Renal pelvis (tissue), 4 donors: ENCODE measurements around the gene NKX2-2. TPM values are rescaled to one million over a fixed set of nuclear protein-coding genes. Genes with fewer than 3 reads are reported as not detected.
"Not testable (repeated sequence)": the region's sequence is repeated elsewhere in the genome, so short reads cannot be mapped to it uniquely, and the experiment has no call there.

Experiments
- DNase-seq: peaks from one replicate; pipeline ENCODE4 v3.0.0-alpha.2; 2013
- polyA plus RNA-seq, 3 donors: library from polyadenylated mRNA; unstranded; fragments of 120-200 nt; gene quantifications; one replicate each; pipeline ENCODE4 v1.2.1, GENCODE V29; 2013; ENCODE audit not compliant: insufficient read length in 3 of 3

The NKX2-2 gene
- polyA plus RNA-seq, 3 donors: 0.07 TPM; not detected in 2

GRCh38 chr20:21509597-21510371 is 4.1 kb downstream of the NKX2-2 start:
- no peak for DNase-seq

- DNase-seq: no peak
These were observed 4.7 kb downstream of the NKX2-2 start for GRCh38 chr20:21509079-21509596.

DNA sequence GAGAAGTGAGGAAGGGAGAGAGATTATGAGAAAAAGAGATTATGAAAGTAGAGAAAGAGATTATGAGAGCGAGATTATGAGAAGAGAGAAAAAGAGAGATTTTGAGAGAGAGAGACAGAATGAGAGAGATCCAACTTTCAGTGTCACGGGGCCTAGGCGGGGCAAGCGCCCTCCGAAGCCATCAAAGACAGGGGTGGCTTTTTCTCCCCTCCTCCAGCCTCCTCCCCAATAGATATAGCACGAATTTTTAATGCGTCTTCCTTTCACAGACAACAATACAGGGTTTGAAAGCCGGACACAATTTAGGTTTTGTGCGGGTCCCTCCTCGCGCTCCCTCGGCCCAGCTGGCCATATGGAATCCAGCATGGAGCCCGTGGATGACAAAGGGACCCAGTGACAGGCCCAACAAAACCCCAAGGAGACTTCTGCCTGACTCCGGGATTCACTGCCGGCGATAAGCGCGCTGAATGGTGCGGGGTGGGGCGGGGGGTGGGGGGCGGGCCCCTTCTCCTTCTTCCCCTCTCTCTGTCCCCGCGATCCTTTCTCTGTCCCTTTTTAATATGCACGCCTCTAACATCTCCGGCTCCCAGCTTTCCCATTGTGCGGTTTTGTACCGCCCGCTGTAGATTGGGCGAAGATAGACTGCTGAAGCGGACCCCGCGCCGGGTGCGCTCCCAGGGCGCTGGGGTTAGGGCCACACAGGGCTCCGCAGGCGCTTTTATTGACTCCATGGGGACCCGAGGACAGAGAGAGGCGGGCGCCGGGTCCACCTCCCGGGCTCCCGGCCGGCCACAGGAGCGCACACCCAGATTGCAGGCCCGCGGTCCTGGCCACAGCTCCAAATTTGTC is 5.4 kb downstream of the NKX2-2 start:
- no peak for DNase-seq

GRCh38 chr20:21507400-21508229 is 6.2 kb downstream of the NKX2-2 start:
- no peak for DNase-seq

DNA sequence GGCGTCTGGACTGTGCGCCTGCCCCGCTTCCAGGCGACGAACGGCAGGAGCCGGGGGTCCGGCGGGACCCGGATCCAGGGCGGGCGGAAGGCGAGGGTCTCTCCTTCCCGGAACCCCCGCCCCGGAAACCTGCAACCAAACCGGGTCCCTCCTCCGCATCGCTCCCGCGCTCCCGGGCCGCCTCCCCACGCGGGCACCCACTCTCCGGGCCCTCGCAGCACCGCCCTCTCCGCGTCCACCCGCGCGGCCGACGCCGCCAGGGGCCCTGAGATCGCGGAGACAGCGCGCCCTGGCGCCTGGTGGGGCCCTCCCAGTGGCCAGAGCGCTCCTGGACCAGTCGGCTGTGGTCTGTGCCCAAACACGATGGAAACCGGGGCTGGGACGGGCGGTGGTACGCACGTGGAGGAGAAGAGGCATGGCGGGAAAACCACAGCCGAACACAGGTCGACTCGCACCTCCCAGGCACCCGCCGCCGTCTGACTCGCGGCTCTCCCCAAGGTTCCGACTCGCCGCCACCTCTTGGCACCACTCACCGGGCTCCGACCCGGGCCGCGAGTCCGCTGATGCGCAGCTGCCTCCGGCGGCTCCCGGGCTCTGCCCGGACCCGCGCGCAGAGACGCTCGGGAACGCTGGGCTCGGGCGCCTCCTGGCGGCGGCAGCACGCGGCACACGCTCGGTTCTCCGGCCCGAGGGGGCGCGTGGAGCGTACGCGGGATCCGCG is 7.9 kb downstream of the NKX2-2 start:
- peak; percentile 43 for DNase-seq

- DNase-seq: no peak
These were observed 8.6 kb downstream of the NKX2-2 start for GRCh38 chr20:21505161-21505809.

- no peak for DNase-seq
These were observed 9.5 kb downstream of the NKX2-2 start for GRCh38 chr20:21504323-21504722.

GRCh38 chr20:21503345-21503744 is 10.5 kb downstream of the NKX2-2 start:
- DNase-seq: no peak

GRCh38 chr20:21501184-21501583 is 12.7 kb downstream of the NKX2-2 start:
- no peak for DNase-seq

- DNase-seq: no peak
These were observed 13.3 kb downstream of the NKX2-2 start for GRCh38 chr20:21500599-21500998.

DNA sequence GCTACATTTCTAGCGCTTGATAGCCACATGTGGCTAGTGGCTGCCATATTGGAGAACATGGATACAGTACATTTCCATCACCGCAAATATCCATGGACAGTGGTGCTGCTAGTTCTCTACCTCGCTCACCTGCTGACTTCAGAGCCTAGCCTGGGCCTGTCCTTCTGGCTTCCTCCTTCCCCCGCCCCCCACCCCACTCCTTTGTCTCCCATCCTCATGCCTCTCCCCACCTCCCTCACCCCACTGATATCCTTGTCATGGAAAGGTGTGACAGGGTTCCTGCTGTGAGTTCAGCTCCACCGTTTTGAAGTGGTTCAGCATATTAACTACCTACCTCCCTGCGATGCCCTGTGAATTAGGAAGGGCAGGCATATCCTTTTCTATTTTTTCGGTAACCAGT is 14.2 kb downstream of the NKX2-2 start:
- no peak for DNase-seq

GRCh38 chr20:21498635-21499034 is 15.2 kb downstream of the NKX2-2 start:
- no peak for DNase-seq

DNA sequence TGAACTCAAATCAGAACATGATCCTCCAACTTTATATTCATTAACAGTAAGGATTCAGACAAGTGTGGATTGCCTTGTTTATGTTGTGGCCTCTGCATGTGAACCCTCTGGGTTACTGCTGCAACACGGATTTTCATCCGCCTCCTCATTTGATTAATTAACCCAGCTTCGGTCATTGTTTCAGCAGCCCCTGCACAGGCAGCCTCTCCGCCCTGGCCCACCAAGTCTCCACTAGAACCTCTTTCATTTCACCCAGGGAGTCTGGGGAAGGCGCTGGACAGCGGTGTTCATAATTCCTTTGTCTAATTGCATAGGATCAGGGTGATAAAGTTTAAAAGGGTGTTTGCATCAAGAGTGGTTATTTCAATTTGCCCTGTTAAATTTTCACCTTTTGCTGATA is 15.7 kb downstream of the NKX2-2 start:
- no peak for DNase-seq

- DNase-seq: no peak
These were observed 17.4 kb downstream of the NKX2-2 start for GRCh38 chr20:21496452-21496851.

GRCh38 chr20:21493049-21493448 is 20.8 kb downstream of the NKX2-2 start:
- no peak for DNase-seq

DNA sequence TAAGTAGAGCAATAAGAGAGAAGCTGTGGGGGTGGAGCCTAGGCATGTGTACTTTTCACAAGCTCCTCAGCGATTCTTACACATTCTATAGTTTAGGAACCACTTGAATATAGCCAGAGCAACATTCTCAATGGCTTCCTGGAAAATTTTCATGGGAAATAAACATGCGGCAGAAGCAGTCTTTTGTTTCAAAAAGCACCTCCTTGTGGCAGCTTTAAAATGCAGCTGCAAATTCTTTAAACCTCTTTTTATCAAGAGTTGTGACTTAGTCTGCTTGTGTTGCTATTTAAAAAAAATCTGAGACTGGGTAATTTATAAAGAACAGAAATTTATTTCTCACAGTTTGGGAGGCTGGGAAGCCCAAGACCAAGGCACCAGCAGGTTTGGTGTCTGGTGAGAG is 23.8 kb downstream of the NKX2-2 start:
- DNase-seq: no peak

DNA sequence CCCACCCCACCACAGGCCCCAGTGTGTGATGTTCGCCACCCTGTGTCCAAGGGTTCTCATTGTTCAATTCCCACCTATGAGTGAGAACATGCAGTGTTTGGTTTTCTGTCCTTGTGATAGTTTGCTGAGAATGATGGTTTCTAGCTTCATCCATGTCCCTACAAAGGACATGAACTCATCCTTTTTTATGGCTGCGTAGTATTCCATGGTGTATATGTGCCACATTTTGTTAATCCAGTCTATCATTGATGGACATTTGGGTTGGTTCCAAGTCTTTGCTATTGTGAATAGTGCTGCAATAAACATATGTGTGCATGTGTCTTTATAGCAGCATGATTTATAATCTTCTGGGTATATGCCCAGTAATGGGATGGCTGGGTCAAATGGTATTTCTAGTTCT is 33.7 kb downstream of the NKX2-2 start:
- DNase-seq: not testable (repeated sequence)

GRCh38 chr20:21465799-21466198 is 48.1 kb downstream of the NKX2-2 start:
- no peak for DNase-seq

DNA sequence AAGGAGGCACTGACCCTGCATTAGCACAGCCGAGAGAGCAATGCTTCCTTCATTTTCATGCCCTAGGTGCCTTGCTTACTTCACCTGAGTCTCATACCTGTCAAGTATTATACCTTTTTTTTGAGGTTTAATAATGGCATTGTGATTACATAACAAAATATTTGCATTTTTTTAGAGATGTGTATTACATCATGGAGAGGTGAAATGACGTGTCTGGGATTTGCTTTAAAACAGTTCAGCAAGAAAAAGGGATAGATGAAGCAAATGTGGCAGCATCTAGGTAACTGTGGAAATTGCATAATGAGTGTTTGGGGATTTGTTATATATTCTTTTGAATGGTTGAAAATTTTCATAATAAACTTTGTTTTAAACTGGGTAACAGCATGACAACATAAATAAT is 48.9 kb downstream of the NKX2-2 start:
- DNase-seq: no peak
